HG03045 (cell line): Measurements from ENCODE around the gene PRTFDC1.
"Not testable (repeated sequence)": the region's sequence is repeated elsewhere in the genome, so short reads cannot be mapped to it uniquely, and the experiment has no call there.

ENCODE experiments used
- ATAC-seq: cut with Tn5 transposase; IDR thresholded peaks from one replicate; pipeline ENCODE4 v1.9.1; 2021; ENCODE audit warnings: mild to moderate bottlenecking, moderate library complexity; ENCODE audit not compliant: unreplicated experiment

PRTFDC1 gene

GRCh38 chr10:24966962-24967481 lies 14.6 kb upstream of the PRTFDC1 start:
- no peak for ATAC-seq

- ATAC-seq, result no peak
Measured at GRCh38 chr10:24965051-24965450, 12.6 kb upstream of the PRTFDC1 start.

- no peak for ATAC-seq
Measured at GRCh38 chr10:24963521-24964041, 11.2 kb upstream of the PRTFDC1 start.

GRCh38 chr10:24962995-24963394 lies 10.6 kb upstream of the PRTFDC1 start:
- ATAC-seq, result no peak

- ATAC-seq, result no peak
Measured at GRCh38 chr10:24961582-24961981, 9.2 kb upstream of the PRTFDC1 start.

GRCh38 chr10:24959382-24959730 lies 7.0 kb upstream of the PRTFDC1 start:
- ATAC-seq, result no peak

GRCh38 chr10:24958721-24959381 lies 6.4 kb upstream of the PRTFDC1 start:
- ATAC-seq, result no peak

- ATAC-seq, result no peak
Measured at GRCh38 chr10:24958091-24958720, 5.8 kb upstream of the PRTFDC1 start.

- ATAC-seq, result not testable (repeated sequence)
Measured at GRCh38 chr10:24957624-24958051, 5.2 kb upstream of the PRTFDC1 start.

GRCh38 chr10:24953675-24954074 lies 1.3 kb upstream of the PRTFDC1 start:
- no peak for ATAC-seq

GRCh38 chr10:24952707-24953645 lies 570 bp upstream of the PRTFDC1 start:
- peak; percentile 65 for ATAC-seq

GRCh38 chr10:24951201-24952142 lies 934 bp downstream of the PRTFDC1 start:
- ATAC-seq, result peak; percentile 4

- ATAC-seq, result no peak
Measured at GRCh38 chr10:24950439-24950838, 2.0 kb downstream of the PRTFDC1 start.

- no peak for ATAC-seq
Measured at GRCh38 chr10:24949616-24950015, 2.8 kb downstream of the PRTFDC1 start.

- ATAC-seq, result no peak
Measured at GRCh38 chr10:24947304-24948097, 4.9 kb downstream of the PRTFDC1 start.

GRCh38 chr10:24944512-24945255 lies 7.7 kb downstream of the PRTFDC1 start:
- ATAC-seq, result no peak

GRCh38 chr10:24938525-24938924 lies 13.9 kb downstream of the PRTFDC1 start:
- no peak for ATAC-seq

GRCh38 chr10:24938076-24938475 lies 14.3 kb downstream of the PRTFDC1 start:
- ATAC-seq, result no peak
